Left lung (tissue), 10 donors: Measurements from ENCODE around the gene CSPG4. TPM values are rescaled to one million over a fixed set of nuclear protein-coding genes. Genes with fewer than 3 reads are reported as not detected.
"Not testable (repeated sequence)": the region's sequence is repeated elsewhere in the genome, so short reads cannot be mapped to it uniquely, and the experiment has no call there.

Experiments
- ATAC-seq: fragments of 200-7000 bp; cut with Tn5 transposase; one replicate; pipeline ENCODE4 v1.9.1; 2020; ENCODE audit warnings: moderate library complexity
- DNase-seq, 4 donors: peaks; one replicate each; pipeline ENCODE4 v3.0.0-alpha.2; 2013 to 2020
- H3K27ac ChIP-seq, 2 donors: fragments of 200-600 bp; sonication (generic) in 1 of 2; one replicate each; pipeline versions ENCODE4 v1.5.0 to v1.8.0; 2020 to 2021
- H3K27me3 ChIP-seq, 2 donors: fragments of 200-600 bp; sonication (generic) in 1 of 2; one replicate each; pipeline versions ENCODE4 v1.5.0 to v1.8.0; 2020 to 2021
- H3K36me3 ChIP-seq, 2 donors: fragments of 200-600 bp; sonication (generic) in 1 of 2; one replicate each; pipeline versions ENCODE4 v1.5.0 to v1.8.0; 2020 to 2021
- H3K4me1 ChIP-seq, 2 donors: fragments of 200-600 bp; one replicate each; pipeline ENCODE4 v1.8.0; 2021
- H3K4me3 ChIP-seq, 2 donors: fragments of 200-600 bp; sonication (generic) in 1 of 2; one replicate each; pipeline versions ENCODE4 v1.5.0 to v1.8.0; 2020 to 2021; ENCODE audit warnings: mild to moderate bottlenecking in 1 of 2
- H3K9me3 ChIP-seq, 2 donors: fragments of 200-600 bp; sonication (generic) in 1 of 2; one replicate each; pipeline versions ENCODE4 v1.5.0 to v1.8.0; 2020 to 2021
- intact Hi-C, 2 donors: fragments of 100-400 bp; cut with DNase I; formaldehyde crosslinking; loops; one replicate each; pipeline versions ENCODE4 v1.11.2 to v1.14.2; 2022
- polyA plus RNA-seq, 6 donors: library from polyadenylated mRNA; unstranded; fragments of 120-200 nt; gene quantifications; one replicate each; pipeline ENCODE4 v1.2.1, GENCODE V29; 2013; ENCODE audit not compliant: insufficient read length in 6 of 6
- total RNA-seq, 2 donors: library from RNA; stranded (reverse); fragmentation: NEBNext Ultra II Directional; extraction: Animal tissue kit (Norgen Biotek cat#: 25700); gene quantifications; one replicate each; pipeline ENCODE4 v1.2.1, GENCODE V29; 2021
- TF ChIP-seq, protein P1 (sequence below), 2 donors: fragments of 200-600 bp; sonication (generic) in 1 of 2; IDR thresholded peaks; one replicate each; pipeline versions ENCODE4 v1.5.0 to v1.8.0; 2021; ENCODE audit warnings: antibody characterized with exemption in 2 of 2
- donor health status: DM: no; HTN: yes; CAD: no.
- donor health status: DM: no; HTN: no; CAD: no.

Gene CSPG4
- total and polyA plus RNA-seq, 8 donors, result 18.4 to 36.1 (median 23.8) TPM

DNA sequence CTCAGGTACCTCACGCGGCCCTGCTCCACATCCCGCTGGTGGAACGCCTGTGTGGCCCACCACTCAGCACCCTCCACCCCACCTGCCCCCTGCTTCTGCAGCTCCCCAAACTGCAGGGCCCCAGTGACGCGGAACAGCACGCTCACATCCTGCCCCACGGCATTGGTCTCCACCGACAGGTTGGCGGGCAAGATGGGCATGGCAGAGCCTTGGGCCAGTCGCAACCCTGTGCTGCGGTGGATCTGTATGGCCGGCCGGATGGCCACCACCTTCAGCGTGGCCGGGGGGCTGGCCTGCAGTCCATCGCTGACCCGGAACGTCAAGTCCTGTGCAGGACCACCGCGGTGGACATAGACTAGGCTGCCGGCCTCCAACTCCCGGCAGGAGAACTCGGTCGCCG lies 23.8 kb downstream of the CSPG4 start:
- DNase-seq, result no peak
- no peak overlapping the region for H3K27ac ChIP-seq
- H3K4me1 ChIP-seq, result peaks cover 0 to 10% of the 10 kb centered on the region in 2 donors
- intact Hi-C loops, result loop anchor here in 1 of 2 donors (10.0 kb wide), 1 partner anchor 116 kb away; no protein-coding TSS in a partner anchor
- no peaks in the 10 kb centered on the region for H3K9me3 ChIP-seq
- TF ChIP-seq, protein P1, sequence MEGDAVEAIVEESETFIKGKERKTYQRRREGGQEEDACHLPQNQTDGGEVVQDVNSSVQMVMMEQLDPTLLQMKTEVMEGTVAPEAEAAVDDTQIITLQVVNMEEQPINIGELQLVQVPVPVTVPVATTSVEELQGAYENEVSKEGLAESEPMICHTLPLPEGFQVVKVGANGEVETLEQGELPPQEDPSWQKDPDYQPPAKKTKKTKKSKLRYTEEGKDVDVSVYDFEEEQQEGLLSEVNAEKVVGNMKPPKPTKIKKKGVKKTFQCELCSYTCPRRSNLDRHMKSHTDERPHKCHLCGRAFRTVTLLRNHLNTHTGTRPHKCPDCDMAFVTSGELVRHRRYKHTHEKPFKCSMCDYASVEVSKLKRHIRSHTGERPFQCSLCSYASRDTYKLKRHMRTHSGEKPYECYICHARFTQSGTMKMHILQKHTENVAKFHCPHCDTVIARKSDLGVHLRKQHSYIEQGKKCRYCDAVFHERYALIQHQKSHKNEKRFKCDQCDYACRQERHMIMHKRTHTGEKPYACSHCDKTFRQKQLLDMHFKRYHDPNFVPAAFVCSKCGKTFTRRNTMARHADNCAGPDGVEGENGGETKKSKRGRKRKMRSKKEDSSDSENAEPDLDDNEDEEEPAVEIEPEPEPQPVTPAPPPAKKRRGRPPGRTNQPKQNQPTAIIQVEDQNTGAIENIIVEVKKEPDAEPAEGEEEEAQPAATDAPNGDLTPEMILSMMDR (IDR thresholded peaks at IDR 0.05), result no peak
- H3K27me3 ChIP-seq, result peaks cover 0 to 10% of the 10 kb centered on the region in 2 donors
- H3K36me3 ChIP-seq, result no peaks in the 10 kb centered on the region
- ATAC-seq, result no peak
- H3K4me3 ChIP-seq, result no peak overlapping the region

DNA sequence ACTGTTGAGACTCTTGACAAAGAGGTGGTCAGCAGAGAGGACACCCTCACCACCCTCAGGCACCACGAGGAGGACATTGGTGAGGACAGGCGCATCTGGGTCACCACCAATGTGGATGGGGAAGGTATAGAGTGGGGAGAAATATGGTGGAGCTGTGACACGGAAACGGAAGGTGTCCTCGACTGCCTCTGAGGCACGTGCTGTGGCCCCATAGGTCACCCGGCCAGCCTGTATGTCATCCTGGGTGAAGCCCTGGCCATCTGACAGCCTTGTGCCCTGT lies 24.4 kb downstream of the CSPG4 start:
- intact Hi-C loops, result loop anchor here in 1 of 2 donors (10.0 kb wide), 1 partner anchor 117 kb away; no protein-coding TSS in a partner anchor
- TF ChIP-seq, protein P1 (IDR thresholded peaks at IDR 0.05), result no peak
- Histone ChIP-seq H3K4me1 (peaks cover 0 to 8% of the 10 kb centered on the region in 2 donors), H3K27ac (no peak overlapping the region), H3K27me3 (peaks cover 0 to 4% of the 10 kb centered on the region in 2 donors), H3K4me3 (no peak overlapping the region), H3K9me3 (no peaks in the 10 kb centered on the region), H3K36me3 (no peaks in the 10 kb centered on the region)
- ATAC-seq (no peak), DNase-seq (no peak)

- ATAC-seq (no peak), DNase-seq (no peak)
- Histone ChIP-seq H3K36me3 (no peaks in the 10 kb centered on the region), H3K27ac (no peak overlapping the region), H3K4me1 (peaks cover 0 to 7% of the 10 kb centered on the region in 2 donors), H3K27me3 (no peaks in the 10 kb centered on the region), H3K4me3 (no peak overlapping the region), H3K9me3 (no peaks in the 10 kb centered on the region)
- TF ChIP-seq, protein P1 (IDR thresholded peaks at IDR 0.05), result no peak
- intact Hi-C loops, result loop anchor here in 1 of 2 donors (10.0 kb wide), 1 partner anchor 117 kb away; no protein-coding TSS in a partner anchor
These were observed 25.0 kb downstream of the CSPG4 start for GRCh38 chr15:75687486-75688277.

DNA sequence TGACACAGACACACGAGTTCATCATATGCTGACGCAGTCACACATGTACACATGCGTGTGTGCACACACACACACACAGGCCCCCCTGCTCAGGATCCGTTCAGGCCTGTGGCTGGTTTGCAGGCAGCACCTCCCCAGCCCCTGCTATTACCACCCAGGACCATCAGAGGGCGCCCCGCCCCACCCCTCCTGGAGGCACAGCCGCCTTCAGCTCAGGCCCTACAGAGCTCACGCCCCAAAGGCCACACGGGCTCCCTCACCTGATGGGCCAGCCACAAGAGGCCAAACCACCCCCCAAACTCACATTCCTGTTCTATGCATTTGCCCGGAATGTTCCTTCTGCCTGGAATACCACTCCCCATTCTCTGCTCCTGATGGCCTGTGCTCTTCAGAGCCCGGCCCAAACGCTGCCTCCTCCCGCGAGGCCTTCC lies 26.4 kb downstream of the CSPG4 start:
- H3K9me3 ChIP-seq, H3K36me3 ChIP-seq, H3K4me1 ChIP-seq, H3K27me3 ChIP-seq, H3K4me3 ChIP-seq, H3K27ac ChIP-seq: not testable (repeated sequence)
- DNase-seq, result peak in 3 of 4 donors; percentile 69 to 93 (median 76)
- ATAC-seq, result peak; percentile 94
- TF ChIP-seq, protein P1 (IDR thresholded peaks at IDR 0.05), result peak; percentile 72 to 78
- intact Hi-C loops, result loop anchor here in 1 of 2 donors (10.0 kb wide), 1 partner anchor 119 kb away; no protein-coding TSS in a partner anchor

- H3K36me3 ChIP-seq, result no peaks in the 10 kb centered on the region
- TF ChIP-seq, protein P1 (IDR thresholded peaks at IDR 0.05), result no peak
- no peaks in the 10 kb centered on the region for H3K9me3 ChIP-seq
- ATAC-seq (no peak), DNase-seq (no peak)
- intact Hi-C loops, result loop anchor here in 1 of 2 donors (10.0 kb wide), 1 partner anchor 120 kb away; no protein-coding TSS in a partner anchor
- peaks cover 0 to 7% of the 10 kb centered on the region in 2 donors for H3K4me1 ChIP-seq
- no peaks in the 10 kb centered on the region for H3K27me3 ChIP-seq
- no peak overlapping the region for H3K27ac ChIP-seq
- no peak overlapping the region for H3K4me3 ChIP-seq
These were observed 27.5 kb downstream of the CSPG4 start for GRCh38 chr15:75685195-75685594.
